HG02763 (cell line): ENCODE results near the gene AFF3.

Experiments
- ATAC-seq: cut with Tn5 transposase; IDR thresholded peaks from one replicate; pipeline ENCODE4 v1.9.1; 2021; ENCODE audit warnings: mild to moderate bottlenecking, moderate library complexity; ENCODE audit not compliant: unreplicated experiment

The AFF3 gene

GRCh38 chr2:99898336-99899048, 243.9 kb downstream of the AFF3 start:
- ATAC-seq = no peak

DNA sequence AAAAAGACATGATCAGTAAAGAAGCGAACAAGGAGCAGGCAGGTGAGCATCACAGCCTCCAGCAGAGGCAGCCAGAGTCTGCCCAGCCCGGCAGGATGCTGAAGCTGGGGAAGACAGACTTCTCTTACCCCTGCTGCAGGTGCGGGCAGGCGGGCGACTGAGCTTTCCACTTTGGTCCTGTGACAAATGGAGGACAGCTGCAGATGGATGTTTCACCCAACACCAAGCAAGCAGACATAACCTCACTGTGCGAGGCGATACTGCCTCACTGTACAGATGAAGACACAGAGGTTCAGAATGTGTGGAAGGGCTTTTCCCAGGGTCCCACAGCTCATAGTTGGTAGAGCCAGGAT, 251.0 kb downstream of the AFF3 start:
- ATAC-seq = no peak

DNA sequence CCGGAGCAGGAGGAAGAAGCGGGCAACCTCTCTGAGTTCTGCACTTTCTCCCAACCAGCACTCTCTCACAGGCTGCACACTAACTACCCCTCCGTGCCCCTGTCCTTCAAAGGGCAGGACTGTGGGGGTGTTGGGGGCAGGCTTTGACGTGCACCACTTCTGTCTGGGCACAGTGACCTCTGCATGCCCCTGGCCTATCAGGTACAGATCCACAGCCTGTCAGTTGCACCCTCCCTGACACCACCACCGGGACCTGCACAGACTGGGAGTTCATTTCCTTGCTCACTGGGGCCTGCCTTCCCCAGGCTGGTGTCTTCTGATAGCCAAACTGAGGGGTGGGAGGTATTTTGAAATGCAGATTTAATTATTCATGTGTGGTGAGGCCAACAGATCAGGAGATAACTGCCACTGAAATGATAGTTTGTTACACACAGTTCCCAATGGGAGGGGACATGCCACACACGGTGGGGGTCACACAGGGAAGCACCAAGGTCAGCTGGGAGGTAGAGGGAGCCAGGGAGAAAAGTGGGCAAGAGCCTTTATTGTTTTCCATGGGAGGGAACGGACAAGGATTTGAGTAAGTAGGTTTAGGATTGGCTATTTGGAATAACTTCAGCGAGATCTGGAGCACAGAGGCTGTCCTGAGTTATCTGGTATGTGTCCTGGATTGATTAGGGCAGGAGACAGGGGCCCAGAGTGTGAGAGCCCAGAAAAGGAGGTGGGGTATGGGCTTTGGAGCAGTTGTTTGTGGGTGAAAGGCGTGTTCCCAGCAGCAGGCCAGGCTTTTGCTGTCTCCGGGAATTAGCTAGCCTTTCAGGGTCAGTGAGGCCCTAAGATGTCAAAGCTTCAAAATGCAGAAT, 251.6 kb downstream of the AFF3 start:
- no peak for ATAC-seq

DNA sequence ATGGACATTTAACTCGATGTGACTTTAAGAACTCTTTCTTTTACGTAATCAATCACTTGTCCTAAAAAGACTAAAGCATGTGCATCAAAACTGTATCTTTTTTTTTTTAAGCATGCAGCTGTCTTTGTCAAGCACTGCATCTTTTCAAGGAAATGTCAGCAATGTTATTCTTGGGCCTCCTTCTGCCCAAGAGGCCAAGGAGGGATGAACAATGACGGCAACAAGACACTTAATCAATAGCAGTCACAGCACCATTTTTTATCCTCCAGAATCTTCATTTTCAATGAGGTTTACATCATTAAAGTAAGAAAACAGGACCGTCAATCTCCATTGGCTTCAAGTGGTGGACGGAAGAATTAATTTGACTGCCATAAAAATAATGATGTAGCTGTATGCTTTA, 253.8 kb downstream of the AFF3 start:
- no peak for ATAC-seq

- no peak for ATAC-seq
Measured at GRCh38 chr2:99886418-99886817, 256.0 kb downstream of the AFF3 start.

- no peak for ATAC-seq
Measured at GRCh38 chr2:99883358-99883757, 259.0 kb downstream of the AFF3 start.

- no peak for ATAC-seq
Measured at GRCh38 chr2:99881901-99882591, 260.3 kb downstream of the AFF3 start.

GRCh38 chr2:99880964-99881294, 261.5 kb downstream of the AFF3 start:
- ATAC-seq = no peak

- ATAC-seq = no peak
Measured at GRCh38 chr2:99880148-99880963, 262.0 kb downstream of the AFF3 start.

- no peak for ATAC-seq
Measured at GRCh38 chr2:99879481-99879880, 262.9 kb downstream of the AFF3 start.

DNA sequence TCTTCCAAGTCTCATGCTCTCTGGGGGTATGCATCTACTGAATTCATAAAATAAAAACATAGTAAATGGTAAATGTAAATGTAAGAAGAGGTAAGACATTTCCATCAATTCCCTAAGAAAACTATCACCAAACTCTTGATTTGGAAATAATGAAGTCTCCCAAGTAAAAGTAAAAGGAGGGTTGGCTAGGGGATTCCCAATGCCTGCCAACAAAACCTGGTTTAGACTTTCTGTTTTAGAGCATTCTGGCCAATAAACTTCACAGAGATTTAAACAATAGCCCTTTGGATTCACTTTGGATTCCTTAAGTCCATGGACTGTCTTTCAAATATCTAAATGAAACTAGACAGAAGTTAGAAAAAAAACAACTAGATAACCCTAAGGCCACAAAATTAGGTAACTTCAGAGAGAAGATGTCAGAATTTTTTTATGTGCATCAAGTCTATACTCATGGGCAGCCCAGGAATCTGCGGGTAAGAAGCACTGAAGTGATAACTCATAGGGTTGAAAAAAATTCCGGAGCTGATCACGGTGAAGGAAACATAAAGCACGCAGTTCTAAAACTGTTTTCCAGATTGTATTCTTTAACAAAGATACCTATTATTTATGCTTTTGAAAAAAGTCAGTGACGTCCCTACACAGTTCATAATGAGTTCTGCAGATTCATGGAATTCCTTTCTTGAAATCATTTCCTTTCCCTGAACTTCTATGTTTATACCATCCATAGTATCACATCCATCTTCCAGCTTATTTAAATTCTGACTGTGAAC, 263.6 kb downstream of the AFF3 start:
- no peak for ATAC-seq

GRCh38 chr2:99877963-99878362, 264.4 kb downstream of the AFF3 start:
- ATAC-seq = no peak

GRCh38 chr2:99876956-99877355, 265.4 kb downstream of the AFF3 start:
- no peak for ATAC-seq

- no peak for ATAC-seq
Measured at GRCh38 chr2:99875627-99876201, 266.7 kb downstream of the AFF3 start.

- ATAC-seq = no peak
Measured at GRCh38 chr2:99868260-99868659, 274.1 kb downstream of the AFF3 start.

DNA sequence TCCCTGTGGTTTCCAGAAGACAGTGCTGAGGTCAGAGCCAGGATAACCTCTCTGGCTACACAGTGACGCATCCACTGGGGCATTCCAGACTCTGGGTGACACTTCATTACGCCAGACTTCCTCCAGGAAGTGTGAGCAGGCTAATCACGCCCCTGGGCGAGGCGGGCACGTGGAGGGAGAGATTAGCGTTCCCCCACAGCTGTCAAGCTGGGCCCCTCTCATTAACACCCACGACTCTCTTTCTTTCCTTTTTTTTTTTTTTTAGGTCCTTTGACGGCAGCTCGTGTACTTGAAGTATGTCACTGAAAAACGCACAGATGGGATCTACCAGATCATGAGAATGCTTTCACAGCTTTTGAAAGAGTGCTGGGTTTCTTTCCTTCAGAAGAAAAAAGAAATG, 274.6 kb downstream of the AFF3 start:
- no peak for ATAC-seq

DNA sequence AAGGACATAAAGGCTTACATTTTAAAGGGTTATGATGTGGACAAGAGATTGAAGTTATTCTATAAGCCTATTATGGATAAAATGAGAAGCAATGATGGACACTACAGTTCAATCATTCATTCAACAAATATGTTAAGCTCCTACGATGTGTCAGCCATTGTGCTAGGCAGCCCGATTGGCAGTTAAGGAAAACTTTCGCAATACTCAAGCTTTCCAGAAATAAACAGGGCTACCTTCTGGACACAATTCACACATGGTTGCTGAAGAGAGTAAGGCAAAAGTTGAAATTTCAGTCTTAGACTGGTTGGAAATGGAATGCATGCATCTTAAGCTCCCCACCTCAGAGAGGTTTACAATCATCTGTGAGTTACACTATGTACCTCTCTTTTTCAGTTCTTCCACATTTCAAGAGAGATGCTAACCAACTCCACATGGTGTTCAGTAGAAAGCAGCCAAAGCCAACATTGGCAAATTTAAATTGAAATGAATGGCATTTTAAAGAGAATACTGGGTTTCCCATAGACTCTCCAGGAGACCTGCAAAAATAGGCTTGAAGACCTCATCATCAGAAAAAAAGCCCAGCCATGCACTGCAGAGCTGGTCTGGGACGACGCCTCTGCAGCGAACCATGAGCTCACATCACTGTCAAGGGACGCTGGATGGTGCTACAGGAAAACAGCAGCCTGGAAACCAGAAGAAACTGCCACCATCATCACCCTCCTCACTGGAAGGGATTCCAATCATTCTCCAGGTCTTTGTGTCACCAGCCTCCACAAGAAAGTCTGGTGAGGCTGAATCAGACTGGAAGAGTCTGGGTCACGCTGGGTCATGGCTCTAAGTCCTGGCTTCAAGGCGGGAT, 276.3 kb downstream of the AFF3 start:
- ATAC-seq = no peak

DNA sequence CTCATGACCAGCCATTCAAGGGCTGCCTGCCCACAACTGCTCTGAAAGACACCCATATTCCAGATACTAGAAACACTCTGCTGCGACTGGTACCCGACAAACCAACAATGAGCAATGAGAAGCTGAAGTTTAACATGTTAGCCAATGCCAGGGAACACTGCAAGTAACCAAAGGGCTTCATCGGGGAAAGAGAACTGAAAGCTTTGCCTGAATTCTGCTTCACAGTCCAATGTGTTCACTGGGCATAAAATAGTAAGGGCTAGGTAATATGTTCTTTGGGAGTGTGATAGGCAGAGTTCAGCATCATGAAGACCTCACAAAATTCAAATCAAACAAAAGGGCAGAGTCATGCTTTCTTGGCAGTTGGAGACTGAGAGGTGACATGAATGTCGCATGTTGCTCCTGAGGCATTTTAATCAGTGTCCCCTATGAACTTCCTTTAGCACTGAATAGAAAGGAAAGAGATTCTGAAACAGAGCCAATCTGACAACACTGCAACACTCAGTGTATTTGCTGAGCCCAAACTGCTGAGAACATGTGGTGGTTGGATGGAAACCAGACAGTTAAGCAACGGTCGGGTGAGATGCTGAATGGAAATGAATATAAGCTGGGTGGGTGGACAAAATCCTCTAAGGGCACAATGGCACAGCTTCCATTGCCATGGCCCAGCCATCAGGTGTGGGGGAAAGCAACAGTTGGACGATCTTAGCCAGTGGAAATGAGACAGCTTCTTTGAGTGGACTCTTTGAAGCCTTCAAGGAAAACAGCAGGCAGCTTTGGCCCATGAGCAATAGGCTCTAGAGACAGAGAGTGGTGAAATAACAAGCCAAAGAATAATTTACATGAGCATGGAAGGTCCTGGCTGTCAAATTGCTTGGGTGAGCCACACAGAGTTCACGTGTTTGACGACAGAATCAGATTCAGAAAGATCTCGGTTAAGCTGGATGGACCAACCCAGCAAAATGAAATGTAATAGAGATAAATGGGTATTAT, 277.5 kb downstream of the AFF3 start:
- ATAC-seq = no peak
